NCI-H526 (cell line): ENCODE measurements around the gene CAP2.
"Not testable (repeated sequence)": the region's sequence is repeated elsewhere in the genome, so short reads cannot be mapped to it uniquely, and the experiment has no call there.

Source experiments
- DNase-seq, 2 experiments: peaks; one replicate each; lab custom pipeline; 2025; lab: John Stamatoyannopoulos, UW

Gene CAP2

DNA sequence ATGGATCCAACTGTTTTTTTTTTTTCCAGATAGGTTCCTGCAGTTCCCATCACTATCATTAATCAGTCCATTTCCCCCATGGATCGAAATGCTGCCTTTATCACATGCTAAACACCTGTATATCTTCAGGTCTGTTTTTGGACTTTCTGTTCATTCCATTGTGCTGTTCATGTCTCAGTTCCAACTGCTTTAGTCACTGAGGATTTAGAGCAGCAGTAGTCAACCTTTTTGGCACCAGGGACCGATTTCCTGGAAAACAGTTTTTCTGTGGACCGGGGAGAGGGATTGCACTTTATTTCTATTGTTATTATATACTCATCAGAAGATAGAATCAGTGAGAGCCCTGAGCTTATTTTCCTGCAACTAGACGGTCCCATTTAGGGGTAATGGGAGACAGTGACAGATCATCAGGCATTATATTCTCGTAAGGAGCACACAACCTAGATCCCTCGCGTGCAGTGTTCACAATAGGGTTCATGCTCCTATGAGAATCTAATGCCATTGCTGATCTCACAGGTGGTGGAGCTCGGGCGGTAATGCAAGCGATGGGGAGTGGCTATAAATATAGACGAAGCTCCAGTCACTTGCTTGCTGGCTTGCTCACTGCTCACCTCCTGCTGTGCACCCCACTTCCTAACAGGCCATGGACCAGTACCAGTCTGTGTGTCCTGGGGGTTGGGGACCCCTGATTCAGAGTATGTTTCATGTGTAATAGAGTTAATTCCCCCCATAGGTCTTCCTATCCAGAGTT is 46.0 kb downstream of the CAP2 start:
- no peak for DNase-seq

- not testable (repeated sequence) for DNase-seq
These were observed 47.4 kb downstream of the CAP2 start for GRCh38 chr6:17440811-17441210.

DNA sequence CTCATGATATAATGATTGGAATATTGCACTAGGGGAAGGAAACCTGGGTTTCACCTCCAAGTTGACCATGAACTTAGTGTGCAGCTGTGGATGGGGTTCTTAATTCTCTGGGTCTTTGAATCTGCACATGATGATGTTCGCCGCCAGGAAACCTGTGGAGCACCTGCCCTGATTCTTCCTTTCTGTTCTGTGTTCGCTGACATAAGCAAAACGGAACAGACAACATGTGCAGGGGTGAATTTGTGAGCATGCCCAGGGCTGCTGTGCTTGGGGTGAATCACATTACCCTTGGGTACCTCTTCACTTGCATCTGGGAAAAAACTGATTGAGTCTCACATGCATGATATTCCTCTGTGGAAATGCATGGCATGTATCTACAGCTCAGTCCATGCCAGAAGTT is 48.8 kb downstream of the CAP2 start:
- peak in 1 of 2 experiments; percentile 36 for DNase-seq

- DNase-seq = peak in 1 of 2 experiments; percentile 22
These were observed 53.3 kb downstream of the CAP2 start for GRCh38 chr6:17446713-17447112.

DNA sequence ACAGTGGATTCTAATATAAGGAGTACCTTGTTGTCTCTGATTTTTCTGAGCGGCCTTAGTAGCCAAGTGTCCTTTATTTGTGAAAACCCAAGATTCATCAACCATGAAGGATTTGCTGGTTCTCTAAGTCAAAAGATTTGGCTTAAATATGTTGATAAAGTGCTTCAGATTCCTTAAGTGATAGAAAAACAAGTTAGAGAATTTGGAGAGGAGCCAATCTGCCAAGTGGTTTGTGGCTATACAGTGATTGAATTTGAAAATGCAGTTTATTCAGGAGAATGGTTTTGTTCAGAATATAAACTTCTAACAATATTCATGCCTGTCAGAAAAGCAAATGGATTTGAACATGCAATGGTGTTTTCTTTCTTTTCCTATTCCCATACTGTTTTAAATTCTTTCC is 54.8 kb downstream of the CAP2 start:
- DNase-seq = no peak

DNA sequence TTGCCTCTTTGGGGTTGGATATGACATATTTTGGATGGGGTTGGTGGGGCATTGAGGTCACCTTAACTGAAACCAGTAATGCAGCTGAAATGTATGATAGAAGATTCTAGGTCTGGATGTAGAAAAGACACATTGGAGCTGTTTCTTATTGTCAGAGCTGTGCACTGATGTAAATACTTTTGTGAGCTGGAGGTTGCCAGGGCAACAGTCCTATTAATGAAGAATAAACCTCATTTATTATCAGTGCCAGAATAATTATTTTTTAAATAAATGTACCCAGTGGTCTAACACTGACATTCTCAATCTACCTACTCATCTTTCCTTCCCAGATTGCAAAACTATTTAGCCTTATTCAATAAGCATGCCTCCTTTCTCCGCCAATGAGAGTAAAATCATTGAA is 57.0 kb downstream of the CAP2 start:
- no peak for DNase-seq

GRCh38 chr6:17450832-17451231 is 57.4 kb downstream of the CAP2 start:
- DNase-seq = no peak

DNA sequence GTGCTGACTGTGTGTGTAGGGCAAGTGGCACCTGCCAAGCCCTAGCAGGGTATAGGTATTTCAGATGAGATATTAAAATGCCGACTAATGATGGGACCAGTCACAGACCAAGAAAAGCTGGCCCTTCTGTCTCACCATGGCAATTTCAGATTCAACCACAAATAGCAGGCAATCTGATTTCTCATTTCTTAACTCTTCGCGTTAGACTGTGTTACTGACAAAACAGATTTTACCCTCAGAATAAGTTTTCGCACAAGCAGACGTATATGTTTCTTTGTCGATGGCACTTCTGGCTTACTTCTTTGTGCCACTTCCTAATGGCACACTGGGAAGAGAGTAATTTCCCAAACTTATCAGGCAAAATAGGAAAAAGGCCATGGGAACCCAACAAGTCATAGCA is 58.7 kb downstream of the CAP2 start:
- no peak for DNase-seq

DNA sequence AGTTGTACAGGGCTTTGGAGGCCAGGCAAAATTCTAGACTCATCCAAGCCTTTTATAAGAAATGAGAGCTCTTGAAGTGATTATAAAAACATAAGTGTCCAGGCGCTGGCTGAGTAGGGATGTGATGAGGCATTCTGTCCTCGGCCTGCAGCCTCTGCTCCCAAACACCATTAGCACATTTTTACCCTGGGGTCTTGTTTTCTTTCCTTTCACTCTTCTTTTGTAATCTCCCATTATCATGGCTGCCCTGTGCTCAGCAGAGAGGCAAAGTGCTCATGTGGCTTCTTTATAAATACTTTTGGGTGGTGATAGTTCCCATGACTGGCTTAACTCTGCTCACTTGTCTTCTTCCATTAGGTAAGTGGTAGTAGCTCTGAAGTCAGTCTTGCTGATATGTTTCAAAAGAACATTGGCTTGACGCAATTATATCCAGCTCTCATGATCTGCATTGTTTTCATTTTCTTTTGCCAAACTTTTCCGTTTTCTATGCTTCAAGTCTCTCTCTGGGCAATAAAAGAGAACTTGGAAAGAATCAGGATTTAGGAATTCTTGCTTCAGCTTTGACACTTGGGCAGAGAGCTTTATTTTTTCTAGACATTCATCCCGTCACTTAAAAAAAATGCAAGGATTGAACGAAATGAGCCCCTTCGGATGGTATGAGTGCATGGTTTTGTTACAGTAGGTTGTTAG is 61.1 kb downstream of the CAP2 start:
- no peak for DNase-seq

- DNase-seq = no peak
These were observed 62.5 kb downstream of the CAP2 start for GRCh38 chr6:17455919-17456318.

DNA sequence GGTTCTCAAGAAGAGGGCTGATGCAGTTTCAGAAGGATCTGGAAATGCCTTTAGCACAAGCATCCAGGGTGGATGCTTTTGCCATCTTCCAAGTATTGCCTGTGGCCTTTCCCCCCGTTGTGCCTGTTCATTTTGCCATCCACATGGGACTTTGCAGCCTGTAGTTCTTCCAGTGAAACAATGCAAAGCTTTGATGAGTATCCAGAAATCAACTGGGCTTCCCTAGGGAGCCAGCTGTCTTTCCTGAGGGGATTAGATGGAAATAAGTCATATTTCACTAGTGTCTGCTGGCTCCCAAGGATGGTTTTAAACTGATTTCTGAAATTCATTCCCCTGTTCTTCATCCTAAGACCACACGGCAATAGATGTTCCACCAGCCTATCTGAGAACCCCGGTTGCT is 63.3 kb downstream of the CAP2 start:
- DNase-seq = peak; percentile 10 to 34

DNA sequence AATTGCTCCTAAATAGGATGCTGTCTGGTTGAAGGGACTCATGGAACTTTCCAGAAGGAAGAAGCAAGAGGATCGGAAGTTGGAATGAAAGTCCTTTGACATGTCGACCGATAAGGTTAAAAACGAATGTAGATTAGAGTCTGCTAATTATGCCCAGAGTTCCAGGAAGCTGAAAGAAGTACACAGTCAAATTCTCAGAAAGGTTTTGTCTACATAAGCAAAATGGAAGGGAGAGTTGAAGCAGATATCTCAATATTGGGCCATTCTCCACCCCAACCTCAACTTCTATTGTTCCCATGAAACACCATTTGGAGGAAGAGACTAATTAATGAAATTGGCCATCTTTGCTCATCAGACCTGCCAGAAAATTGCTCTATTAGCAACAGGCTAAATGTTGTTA is 64.0 kb downstream of the CAP2 start:
- DNase-seq = peak; percentile 11 to 26

DNA sequence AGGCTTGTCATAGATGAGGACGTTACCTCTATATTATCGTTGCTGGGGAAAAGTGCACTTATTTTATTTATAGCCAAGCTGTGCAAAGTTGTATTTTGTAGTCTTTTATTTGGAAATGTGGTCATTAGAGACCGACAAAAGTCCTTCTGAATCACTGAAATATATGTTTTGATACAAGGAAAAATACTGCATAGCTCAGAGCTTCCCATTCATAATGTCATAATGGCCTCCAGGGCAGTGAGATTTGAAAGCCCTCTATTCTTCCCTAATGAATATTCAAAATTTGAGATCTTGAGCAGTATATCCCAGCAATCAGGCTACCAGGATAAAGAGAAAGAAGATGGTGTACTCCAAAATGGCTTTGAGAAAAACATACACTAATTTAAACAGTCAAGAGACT is 64.6 kb downstream of the CAP2 start:
- no peak for DNase-seq

GRCh38 chr6:17458966-17459365 is 65.6 kb downstream of the CAP2 start:
- no peak for DNase-seq

- DNase-seq = no peak
These were observed 67.5 kb downstream of the CAP2 start for GRCh38 chr6:17460862-17461261.

DNA sequence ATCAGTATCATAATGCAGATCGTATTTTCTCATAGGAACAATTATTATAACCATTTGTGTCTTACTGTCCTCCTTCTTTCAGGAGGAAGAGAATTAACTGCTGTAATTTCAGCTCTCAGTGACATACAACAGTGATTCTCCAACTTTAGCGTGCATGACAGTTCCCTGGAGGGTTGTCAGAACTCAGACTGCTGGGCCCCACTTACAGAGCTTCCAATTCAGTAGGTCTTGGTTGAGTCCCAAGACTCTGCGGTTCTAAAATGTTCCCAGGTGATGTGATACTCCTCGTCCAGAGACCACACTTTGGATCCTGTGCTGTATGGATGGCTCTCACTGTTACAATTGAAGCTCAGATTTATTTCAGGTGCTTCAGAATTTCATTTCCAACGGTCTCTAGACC is 72.8 kb downstream of the CAP2 start:
- DNase-seq = no peak

DNA sequence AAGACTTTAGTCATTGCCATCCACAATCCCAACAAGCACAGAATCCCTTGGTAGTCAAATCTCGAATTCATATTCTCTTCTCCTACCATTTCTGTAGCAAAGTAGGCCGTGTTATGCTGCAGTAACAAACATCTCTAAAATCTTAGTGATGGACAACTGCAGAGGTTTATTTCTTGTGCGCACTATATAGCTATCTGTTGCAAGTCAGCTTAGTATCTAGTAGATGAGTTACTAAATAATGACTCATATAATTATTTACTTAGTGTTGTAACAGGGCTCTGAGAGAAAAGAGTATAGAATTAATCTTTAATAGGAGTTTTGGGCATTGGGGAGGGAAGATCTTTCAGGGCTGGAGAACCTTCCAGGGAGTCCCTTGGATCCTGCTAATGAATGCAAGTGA is 73.3 kb downstream of the CAP2 start:
- DNase-seq = no peak

- DNase-seq = no peak
These were observed 75.8 kb downstream of the CAP2 start for GRCh38 chr6:17469006-17469832.

- no peak for DNase-seq
These were observed 77.0 kb downstream of the CAP2 start for GRCh38 chr6:17470202-17470937.

GRCh38 chr6:17470938-17471327 is 77.5 kb downstream of the CAP2 start:
- no peak for DNase-seq

DNA sequence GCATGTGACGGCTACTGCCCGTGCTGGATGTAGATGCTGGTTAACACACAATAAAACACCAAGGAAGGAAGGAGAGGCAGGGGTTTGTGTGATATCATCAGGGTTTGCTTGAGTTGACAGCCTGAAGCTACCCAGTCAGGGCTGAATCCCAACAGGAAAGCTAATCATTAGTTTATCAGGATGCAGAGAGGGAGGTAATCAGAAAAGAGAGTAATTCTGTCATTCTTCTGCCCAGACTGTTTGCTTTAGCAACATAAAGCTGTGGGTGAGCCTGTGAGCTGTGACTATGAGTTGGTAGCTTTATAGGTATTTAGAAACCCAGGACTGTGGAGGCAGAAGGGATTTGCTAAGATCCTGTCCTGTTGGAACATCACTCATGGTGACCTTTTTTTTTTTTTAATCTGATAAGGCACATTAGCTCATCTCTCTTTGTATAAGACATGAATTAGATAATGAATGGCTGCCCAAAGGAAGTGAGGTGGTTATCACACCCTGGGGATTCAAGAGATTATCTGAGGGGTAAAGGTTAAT is 79.3 kb downstream of the CAP2 start:
- DNase-seq = peak; percentile 76 to 82

DNA sequence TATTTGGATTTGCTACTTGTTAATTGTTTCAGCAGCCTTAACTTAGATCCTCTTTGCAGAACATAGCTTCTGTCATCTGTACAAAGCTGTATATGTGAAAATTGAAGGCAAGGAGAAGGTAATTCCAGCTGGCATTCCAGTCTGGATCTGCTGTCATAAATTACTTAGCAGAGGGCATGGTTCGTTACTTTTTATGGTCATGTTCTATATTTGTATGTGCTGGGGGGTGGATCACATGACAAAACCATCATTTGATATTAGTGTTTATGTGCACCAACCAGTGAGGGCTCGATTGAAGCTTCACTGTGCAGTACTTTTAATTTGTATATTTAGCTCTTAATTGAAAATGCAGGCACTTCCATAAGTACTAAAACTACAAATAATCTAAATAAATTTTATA is 80.2 kb downstream of the CAP2 start:
- DNase-seq = peak; percentile 92 to 95
